IMR-90 (cell line): ENCODE data around the gene PFKP. TPM values are rescaled to one million over a fixed set of nuclear protein-coding genes. Genes with fewer than 3 reads are reported as not detected.

Source experiments
- ATAC-seq: fragments of 200-7000 bp; cut with Tn5 transposase; 2 replicates; pipeline ENCODE4 v1.9.1; 2020; ENCODE audit warnings: low read depth, mild to moderate bottlenecking, moderate library complexity
- BruUV-seq: library from RNA; stranded (reverse); fragments of 400-500 nt; replicated peaks from 2 replicates; lab custom pipeline; 2021; lab: Mats Ljungman, UMichigan
- CTCF ChIA-PET: fragments of 300-600 bp; formaldehyde crosslinking; extraction: SDS; loops from one replicate; lab custom pipeline; 2021; ENCODE audit warnings: antibody characterized with exemption; lab: Yijun Ruan, JAX
- POLR2A ChIA-PET: fragments of 300-600 bp; sonication (Branson Sonifier 250); formaldehyde crosslinking; loops from one replicate; lab custom pipeline; 2022; ENCODE audit warnings: antibody characterized with exemption; ENCODE audit not compliant: unreplicated experiment; lab: Charles Lee
- DNase-seq: peaks from one replicate; pipeline ENCODE4 v3.0.0; 2013
- H2AFZ ChIP-seq: replicated peaks from 2 replicates; pipeline ENCODE3; 2013; ENCODE audit warnings: low read length, mild to moderate bottlenecking; ENCODE audit not compliant: poor library complexity
- H2AK5ac ChIP-seq: 2 replicates; pipeline ENCODE4 v1.6.1; 2013; ENCODE audit warnings: low read depth, low read length, inconsistent platforms
- H2AK9ac ChIP-seq: replicated peaks from 2 replicates; pipeline ENCODE3; 2013; ENCODE audit warnings: mild to moderate bottlenecking, low read depth, low read length, moderate library complexity; ENCODE audit not compliant: poor library complexity
- H2BK120ac ChIP-seq: 2 replicates; pipeline ENCODE4 v1.6.1; 2013; ENCODE audit warnings: low read depth, low read length, inconsistent platforms
- H2BK15ac ChIP-seq: 3 replicates; pipeline ENCODE4 v1.6.1; 2013; ENCODE audit warnings: low read depth, low read length, inconsistent platforms
- H2BK20ac ChIP-seq: 2 replicates; pipeline ENCODE4 v1.6.1; 2013; ENCODE audit warnings: low read depth, mild to moderate bottlenecking, inconsistent platforms, low read length, moderate library complexity
- H2BK5ac ChIP-seq: 2 replicates; pipeline ENCODE4 v1.6.1; 2013; ENCODE audit warnings: mild to moderate bottlenecking, low read depth, low read length, inconsistent platforms; ENCODE audit not compliant: poor library complexity, severe bottlenecking
- H3K14ac ChIP-seq: replicated peaks from 2 replicates; pipeline ENCODE4 v1.6.1; 2013; ENCODE audit warnings: low read depth, low read length, inconsistent platforms
- H3K18ac ChIP-seq: 2 replicates; pipeline ENCODE4 v1.6.1; 2013; ENCODE audit warnings: low read depth, low read length, control low read depth
- H3K23ac ChIP-seq: 2 replicates; pipeline ENCODE4 v1.6.1; 2013; ENCODE audit warnings: low read depth, low read length, inconsistent platforms
- H3K27ac ChIP-seq: 2 replicates; pipeline ENCODE4 v1.5.1; 2013; ENCODE audit warnings: mild to moderate bottlenecking, control low read depth, low read length; ENCODE audit not compliant: insufficient read depth
- H3K27me3 ChIP-seq: 2 replicates; pipeline ENCODE4 v1.6.1; 2013; ENCODE audit warnings: low read length; ENCODE audit not compliant: control insufficient read depth, insufficient read depth
- H3K36me3 ChIP-seq: 2 replicates; pipeline ENCODE4 v1.6.1; 2013; ENCODE audit warnings: low read length, mixed read lengths; ENCODE audit not compliant: control insufficient read depth, insufficient read depth
- H3K4ac ChIP-seq: 2 replicates; pipeline ENCODE4 v1.6.1; 2013; ENCODE audit warnings: low read depth, low read length, inconsistent platforms
- H3K4me1 ChIP-seq: 2 replicates; pipeline ENCODE4 v1.6.1; 2013; ENCODE audit warnings: low read length, mixed read lengths; ENCODE audit not compliant: control insufficient read depth, insufficient read depth
- H3K4me2 ChIP-seq: 2 replicates; pipeline ENCODE4 v1.6.1; 2013; ENCODE audit warnings: low read depth, mild to moderate bottlenecking, control low read depth, low read length, moderate library complexity
- H3K4me3 ChIP-seq: 2 replicates; pipeline ENCODE4 v1.5.1; 2013; ENCODE audit warnings: low read depth, mild to moderate bottlenecking, control low read depth, low read length, moderate library complexity; ENCODE audit not compliant: insufficient read depth
- H3K56ac ChIP-seq: 2 replicates; pipeline ENCODE4 v1.6.1; 2013; ENCODE audit warnings: low read length, inconsistent platforms; ENCODE audit not compliant: insufficient read depth; ENCODE audit errors: extremely low read depth
- H3K79me1 ChIP-seq, 2 experiments: 2 replicates each; pipeline ENCODE4 v1.6.1; 2013; ENCODE audit warnings: low read length in 2 of 2, inconsistent platforms in 1 of 2, low read depth in 1 of 2
- H3K9ac ChIP-seq: 2 replicates; pipeline ENCODE4 v1.6.1; 2013; ENCODE audit warnings: low read depth, low read length, control low read depth
- H3K9me1 ChIP-seq: 2 replicates; pipeline ENCODE4 v1.6.1; 2013; ENCODE audit warnings: low read length, inconsistent platforms; ENCODE audit not compliant: insufficient read depth
- H3K9me3 ChIP-seq: 2 replicates; pipeline ENCODE4 v1.6.1; 2013; ENCODE audit warnings: low read length; ENCODE audit not compliant: control insufficient read depth, insufficient read depth
- H4K20me1 ChIP-seq: 2 replicates; pipeline ENCODE4 v1.6.1; 2013; ENCODE audit warnings: low read length, inconsistent platforms; ENCODE audit not compliant: insufficient read depth
- H4K5ac ChIP-seq: 2 replicates; pipeline ENCODE4 v1.6.1; 2013; ENCODE audit warnings: mild to moderate bottlenecking, low read depth, low read length, control low read depth
- H4K8ac ChIP-seq, 2 experiments: 2 replicates each; pipeline ENCODE4 v1.6.1; 2013; ENCODE audit warnings: low read depth in 2 of 2, low read length in 2 of 2, control low read depth in 1 of 2, inconsistent platforms in 1 of 2
- H4K91ac ChIP-seq: 2 replicates; pipeline ENCODE4 v1.6.1; 2013; ENCODE audit warnings: low read depth, low read length, inconsistent platforms; ENCODE audit not compliant: insufficient read depth
- CEBPB ChIP-seq: IDR thresholded peaks from 2 replicates; pipeline ENCODE4 v1.6.1; 2012; ENCODE audit warnings: low read depth, low read length, improper control_type of control experiment
- CHD1 ChIP-seq: IDR thresholded peaks from 2 replicates; pipeline ENCODE4 v1.6.1; 2012; ENCODE audit warnings: low read depth, low read length, improper control_type of control experiment
- ELK1 ChIP-seq: fragments of 150-350 bp; IDR thresholded peaks from 2 replicates; pipeline ENCODE4 v1.6.1; 2016; ENCODE audit warnings: low read depth, mild to moderate bottlenecking, low read length, moderate library complexity, borderline replicate concordance
- FOS ChIP-seq: fragments of 150-350 bp; IDR thresholded peaks from 2 replicates; pipeline ENCODE4 v1.6.1; 2016; ENCODE audit warnings: low read depth, low read length
- MXI1 ChIP-seq: IDR thresholded peaks from 2 replicates; pipeline ENCODE4 v1.6.1; 2012; ENCODE audit warnings: low read depth, mild to moderate bottlenecking, low read length, moderate library complexity, borderline replicate concordance
- RCOR1 ChIP-seq: IDR thresholded peaks from 2 replicates; pipeline ENCODE4 v1.6.1; 2012; ENCODE audit warnings: mild to moderate bottlenecking, low read length, improper control_type of control experiment; ENCODE audit not compliant: insufficient replicate concordance
- WGBS, 2 experiments: methylation state at CpG; one replicate each; pipeline versions ENCODE4 v1.1.5 to v1.1.7; 2013; ENCODE audit warnings: missing lambda C conversion rate in 2 of 2; ENCODE audit not compliant: insufficient read length in 1 of 2; ENCODE audit errors: extremely low coverage in 2 of 2; 5-methylcytosine and 5-hydroxymethylcytosine counted together
- dilution Hi-C: fragments of 300-500 bp; cut with HindIII; formaldehyde crosslinking; loops from one replicate; pipeline ENCODE4 v1.14.3; 2018; ENCODE audit warnings: low sequenced_read_pairs; ENCODE audit not compliant: unreplicated experiment
- in situ Hi-C: fragments of 300-500 bp; cut with MboI; formaldehyde crosslinking; loops from 3 replicates; pipeline ENCODE4 v1.14.3; 2019; ENCODE audit warnings: low sequenced_read_pairs, inconsistent platforms, mixed read lengths
- intact Hi-C: fragments of 100-400 bp; cut with micrococcal nuclease; formaldehyde crosslinking; loops from 2 replicates; pipeline ENCODE4 v1.10.0; 2022
- polyA plus RNA-seq, 3 experiments: library from polyadenylated mRNA; depleted of rRNA; stranded (reverse); fragments of >200 nt; gene quantifications; 2 replicates each; pipeline ENCODE4 v1.2.3, GENCODE V29; 2012; ENCODE audit warnings: low replicate concordance in 1 of 3
- total RNA-seq: library from RNA; depleted of rRNA; stranded (reverse); fragments of >200 nt; gene quantifications from 2 replicates; pipeline ENCODE4 v1.2.3, GENCODE V29; 2012

The PFKP gene
- total and polyA plus RNA-seq, 2 of the 4 experiments (the other 2 are of a cell fraction): 223 to 294 TPM

- peak overlapping the region; percentile 10; the same call in 1 of the 2 replicates for H3K4me2 ChIP-seq
Observed at GRCh38 chr10:3054851-3055199, 12.5 kb upstream of the PFKP start.

More at GRCh38 chr10:3054851-3055199, 12.5 kb upstream of the PFKP start:
- ChIA-PET CTCF (interaction anchor here (0.6 kb wide), 1 partner anchor 46 kb away, joined by 3 read pairs; no protein-coding TSS in a partner anchor), POLR2A (no interaction called here)
- intact Hi-C loops: no loop called here
- no peak overlapping the region for H3K4me3 ChIP-seq
- 0 out of 3 replicates have a peak overlapping the region, but pooled peaks have one; percentile 61 for H2BK15ac ChIP-seq
- no peak overlapping the region for H2AK5ac ChIP-seq
- no CpG with 5 or more reads among the region's 1 CpG for WGBS, 2 experiments
- H3K14ac ChIP-seq: peak overlapping the region; percentile 42; the same call in 1 of the 2 replicates
- H3K36me3 ChIP-seq: no peaks in the 10 kb centered on the region
- no peaks in the 10 kb centered on the region for H3K27me3 ChIP-seq
- H2BK120ac ChIP-seq: peak overlapping the region; percentile 7; the same call in 1 of the 2 replicates
- H4K5ac ChIP-seq: peak overlapping the region; percentile 22
- peak overlapping the region; percentile 27; the same call in 1 of the 2 replicates for H2BK20ac ChIP-seq
- peak overlapping the region; percentile 27; the same call in 1 of the 2 replicates for H3K18ac ChIP-seq
- H4K91ac ChIP-seq: peak overlapping the region; percentile 30
- dilution Hi-C loops: no loop called here
- H3K56ac ChIP-seq: no peak overlapping the region
- ATAC-seq (peak; percentile 54), DNase-seq (no peak)
- no peak overlapping the region for H3K9ac ChIP-seq
- peaks cover 2% of the 10 kb centered on the region; the same call in 1 of the 2 replicates for H3K9me3 ChIP-seq
- peak overlapping the region; percentile 11 for H2AFZ ChIP-seq
- no peak overlapping the region for H2AK9ac ChIP-seq
- peaks cover 6% of the 10 kb centered on the region for H3K9me1 ChIP-seq
- peak overlapping the region; percentile 3; the same call in 1 of the 2 replicates for H3K23ac ChIP-seq
- H3K4ac ChIP-seq: peak overlapping the region; percentile 17; the same call in 1 of the 2 replicates
- H4K20me1 ChIP-seq: no peaks in the 10 kb centered on the region
- peak overlapping the region; percentile 1 to 30; a peak in 2 of 4 replicates for H4K8ac ChIP-seq
- in situ Hi-C loops: no loop called here
- BruUV-seq: no TSS peak
- no peaks in the 10 kb centered on the region for H3K79me1 ChIP-seq
- peak overlapping the region; percentile 1 for H2BK5ac ChIP-seq
- no peak for TF ChIP-seq FOS
- no peak for TF ChIP-seq MXI1
- TF ChIP-seq CEBPB: no peak
- TF ChIP-seq RCOR1: no peak
- no peak for TF ChIP-seq CHD1
- no peak for TF ChIP-seq ELK1
- H3K4me1 ChIP-seq: peaks cover 10% of the 10 kb centered on the region
- peak overlapping the region; percentile 8; the same call in 1 of the 2 replicates for H3K27ac ChIP-seq
